Suprapubic skin (tissue), 4 donors: ENCODE results near the gene RHBDF1. TPM values are rescaled to one million over a fixed set of nuclear protein-coding genes. Genes with fewer than 3 reads are reported as not detected.

Experiments used
- DNase-seq, 2 donors: peaks; one replicate each; pipeline ENCODE4 v3.0.0-alpha.2; 2019; ENCODE audit warnings: low spot score in 2 of 2
- H3K27ac ChIP-seq: fragments of 200-600 bp; sonication (generic); one replicate; pipeline ENCODE4 v1.5.1; 2019
- H3K27me3 ChIP-seq: fragments of 200-600 bp; sonication (generic); one replicate; pipeline ENCODE4 v1.5.1; 2019
- H3K36me3 ChIP-seq: fragments of 200-600 bp; sonication (generic); one replicate; pipeline ENCODE4 v1.5.1; 2019
- H3K4me1 ChIP-seq: fragments of 200-600 bp; sonication (generic); one replicate; pipeline ENCODE4 v1.5.1; 2019
- H3K4me3 ChIP-seq: fragments of 200-600 bp; sonication (generic); one replicate; pipeline ENCODE4 v1.5.1; 2019; ENCODE audit warnings: mild to moderate bottlenecking
- H3K9me3 ChIP-seq: fragments of 200-600 bp; sonication (generic); one replicate; pipeline ENCODE4 v1.5.1; 2019
- EP300 ChIP-seq: sonication (generic); formaldehyde crosslinking; IDR thresholded peaks from one replicate; pipeline ENCODE4 v1.6.1; 2017; ENCODE audit warnings: antibody characterized with exemption
- POLR2A ChIP-seq, 2 donors: fragments of 450-650 bp; IDR thresholded peaks; one replicate each; pipeline ENCODE4 v1.6.1; 2017; ENCODE audit warnings: antibody characterized with exemption in 2 of 2, mild to moderate bottlenecking in 2 of 2, moderate library complexity in 2 of 2
- POLR2AphosphoS5 ChIP-seq, 3 donors: sonication (generic); formaldehyde crosslinking; IDR thresholded peaks; one replicate each; pipeline ENCODE4 v1.6.1; 2017; ENCODE audit warnings: antibody characterized with exemption in 3 of 3
- WGBS: methylation state at CpG from one replicate; pipeline ENCODE4 v1.1.5; 2018; 5-methylcytosine and 5-hydroxymethylcytosine counted together
- total RNA-seq, 4 donors: library from RNA; depleted of rRNA; stranded (reverse); fragments of >200 nt; gene quantifications; one replicate each; pipeline ENCODE4 v1.1.0, GENCODE V29; 2016
- TF ChIP-seq, protein P1 (sequence below), 2 donors: fragments of 200-600 bp in 1 of 2; fragments of 450-650 bp in 1 of 2; sonication (generic) in 1 of 2; IDR thresholded peaks; one replicate each; pipeline ENCODE4 v1.5.1; 2016 to 2019; ENCODE audit warnings: antibody characterized with exemption in 2 of 2, mild to moderate bottlenecking in 1 of 2, moderate library complexity in 1 of 2

Gene RHBDF1
- total RNA-seq, 4 donors from 2014 or later = 32.1 to 107 (median 41.2) TPM

DNA sequence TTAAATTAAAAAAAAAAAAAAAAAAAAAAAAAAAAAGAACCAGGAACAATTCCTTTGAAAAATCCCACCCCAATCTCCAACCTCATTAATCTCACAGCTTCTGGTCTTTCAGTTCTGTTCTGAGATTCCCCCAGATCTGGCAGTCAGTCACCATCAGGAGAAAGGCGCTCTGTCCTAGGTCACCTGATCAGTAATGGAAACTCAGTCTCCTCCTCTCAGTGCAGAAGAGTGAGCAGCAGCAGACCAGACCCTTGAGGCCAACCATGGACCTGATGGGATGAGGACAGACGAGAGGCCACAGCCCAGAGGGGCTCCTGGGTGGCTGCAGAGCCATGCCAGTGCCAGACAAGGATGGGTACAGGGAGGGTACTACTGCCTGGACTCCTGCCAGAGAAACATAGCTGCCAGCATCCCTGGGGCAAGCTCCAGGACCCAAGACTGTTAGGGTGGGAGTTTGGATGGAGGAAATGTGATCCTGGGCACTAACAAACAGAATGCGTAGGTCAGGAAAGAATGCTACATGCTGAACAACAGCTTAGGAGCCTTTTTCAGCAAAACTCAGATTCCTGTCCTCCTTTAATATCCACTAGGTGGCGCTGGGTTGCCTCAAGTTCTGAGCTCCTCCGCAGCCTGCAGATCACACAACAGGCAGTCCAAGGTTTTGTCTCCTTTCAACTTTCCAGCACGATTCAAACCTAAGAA, 34.3 kb upstream of the RHBDF1 start:
- H3K4me1 ChIP-seq = peaks cover 10% of the 10 kb centered on the region
- no peak for TF ChIP-seq EP300
- TF ChIP-seq, protein P1, sequence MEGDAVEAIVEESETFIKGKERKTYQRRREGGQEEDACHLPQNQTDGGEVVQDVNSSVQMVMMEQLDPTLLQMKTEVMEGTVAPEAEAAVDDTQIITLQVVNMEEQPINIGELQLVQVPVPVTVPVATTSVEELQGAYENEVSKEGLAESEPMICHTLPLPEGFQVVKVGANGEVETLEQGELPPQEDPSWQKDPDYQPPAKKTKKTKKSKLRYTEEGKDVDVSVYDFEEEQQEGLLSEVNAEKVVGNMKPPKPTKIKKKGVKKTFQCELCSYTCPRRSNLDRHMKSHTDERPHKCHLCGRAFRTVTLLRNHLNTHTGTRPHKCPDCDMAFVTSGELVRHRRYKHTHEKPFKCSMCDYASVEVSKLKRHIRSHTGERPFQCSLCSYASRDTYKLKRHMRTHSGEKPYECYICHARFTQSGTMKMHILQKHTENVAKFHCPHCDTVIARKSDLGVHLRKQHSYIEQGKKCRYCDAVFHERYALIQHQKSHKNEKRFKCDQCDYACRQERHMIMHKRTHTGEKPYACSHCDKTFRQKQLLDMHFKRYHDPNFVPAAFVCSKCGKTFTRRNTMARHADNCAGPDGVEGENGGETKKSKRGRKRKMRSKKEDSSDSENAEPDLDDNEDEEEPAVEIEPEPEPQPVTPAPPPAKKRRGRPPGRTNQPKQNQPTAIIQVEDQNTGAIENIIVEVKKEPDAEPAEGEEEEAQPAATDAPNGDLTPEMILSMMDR (IDR thresholded peaks at IDR 0.05) = peak; percentile 46 to 78
- WGBS = 23% methylated on average over 6 of the region's 6 CpGs
- H3K27ac ChIP-seq = no peak overlapping the region
- DNase-seq = no peak
- no peaks in the 10 kb centered on the region for H3K27me3 ChIP-seq
- H3K9me3 ChIP-seq = no peaks in the 10 kb centered on the region
- peaks cover 40% of the 10 kb centered on the region for H3K36me3 ChIP-seq
- no peak overlapping the region for H3K4me3 ChIP-seq

DNA sequence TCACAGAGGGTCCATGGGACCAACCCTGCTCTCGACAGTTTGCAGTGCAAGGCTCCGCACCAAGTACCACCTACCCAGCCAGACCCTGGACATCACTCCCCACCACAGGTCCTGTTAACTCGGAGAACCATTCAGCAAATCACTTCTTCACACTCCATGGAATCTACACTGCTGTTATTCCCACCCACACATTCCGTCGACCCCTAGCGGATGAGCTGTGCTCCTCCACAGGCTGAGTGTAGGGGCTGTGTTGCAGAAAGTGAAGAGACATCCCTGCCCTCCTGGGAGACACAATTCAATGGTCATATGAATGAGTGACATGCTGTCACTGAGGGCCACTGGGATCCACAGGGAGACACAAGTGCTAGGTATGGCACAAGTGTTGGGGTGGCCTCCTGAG, 33.1 kb upstream of the RHBDF1 start:
- TF ChIP-seq EP300 (no peak), POLR2A (IDR thresholded peaks at IDR 0.05) (no peak), POLR2AphosphoS5 (IDR thresholded peaks at IDR 0.05) (no peak)
- TF ChIP-seq, protein P1 (IDR thresholded peaks at IDR 0.05) = no peak
- H3K4me1 ChIP-seq = peaks cover 18% of the 10 kb centered on the region
- no peak overlapping the region for H3K27ac ChIP-seq
- H3K36me3 ChIP-seq = peaks cover 30% of the 10 kb centered on the region
- no peak overlapping the region for H3K4me3 ChIP-seq
- WGBS = 88% methylated on average over 6 of the region's 6 CpGs
- H3K27me3 ChIP-seq = no peaks in the 10 kb centered on the region
- no peak for DNase-seq
- no peaks in the 10 kb centered on the region for H3K9me3 ChIP-seq

DNA sequence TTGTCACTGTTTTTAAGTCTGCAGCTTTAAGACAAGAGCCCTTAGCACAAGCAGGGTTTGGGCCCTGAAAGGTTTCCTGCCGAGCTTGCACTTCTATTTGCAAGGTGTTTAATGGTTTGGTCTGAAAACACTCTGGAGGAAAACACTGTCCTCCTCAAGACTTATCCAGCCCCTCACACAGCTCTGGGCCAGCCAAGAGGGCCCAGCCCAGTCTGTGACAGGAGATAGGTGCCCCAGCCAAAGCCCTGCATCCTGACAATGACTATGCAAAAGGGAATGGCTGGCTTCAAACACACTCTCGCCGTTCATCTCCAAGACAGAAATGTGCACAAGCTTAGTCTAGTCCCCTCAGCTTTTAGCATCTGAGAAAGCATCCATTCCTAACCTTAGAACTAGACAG, 32.5 kb upstream of the RHBDF1 start:
- TF ChIP-seq, protein P1 (IDR thresholded peaks at IDR 0.05) = no peak
- TF ChIP-seq EP300 = no peak
- TF ChIP-seq POLR2AphosphoS5 (IDR thresholded peaks at IDR 0.05) = no peak
- no peak for TF ChIP-seq POLR2A (IDR thresholded peaks at IDR 0.05)
- Histone ChIP-seq H3K27me3 (no peaks in the 10 kb centered on the region), H3K4me3 (no peak overlapping the region), H3K36me3 (peaks cover 24% of the 10 kb centered on the region), H3K27ac (no peak overlapping the region), H3K4me1 (peaks cover 18% of the 10 kb centered on the region), H3K9me3 (no peaks in the 10 kb centered on the region)
- no peak for DNase-seq
- 75% methylated on average over 3 of the region's 3 CpGs for WGBS

DNA sequence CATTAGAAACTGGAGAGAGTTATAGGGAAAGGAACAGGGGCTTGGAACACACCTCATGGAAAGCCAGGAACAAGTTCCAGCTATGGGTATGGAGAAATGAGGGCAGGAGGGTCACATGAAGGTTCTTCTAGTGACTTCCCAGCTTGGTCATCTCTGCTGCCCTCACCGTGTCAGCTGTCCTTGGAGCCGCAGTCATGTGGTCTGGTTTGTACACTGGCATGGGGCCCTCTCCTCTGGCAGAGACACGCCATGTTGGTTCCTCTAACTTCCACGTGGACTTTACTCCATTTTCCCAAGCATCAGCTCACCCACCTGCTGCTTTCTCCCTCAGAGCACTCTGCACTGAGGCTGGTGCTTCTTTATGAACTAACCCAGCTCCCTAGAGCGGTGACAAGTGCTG, 31.9 kb upstream of the RHBDF1 start:
- H3K27ac ChIP-seq = no peak overlapping the region
- WGBS = 89% methylated on average over 5 of the region's 5 CpGs
- H3K27me3 ChIP-seq = no peaks in the 10 kb centered on the region
- H3K4me3 ChIP-seq = no peak overlapping the region
- peaks cover 19% of the 10 kb centered on the region for H3K36me3 ChIP-seq
- peaks cover 18% of the 10 kb centered on the region for H3K4me1 ChIP-seq
- TF ChIP-seq, protein P1 (IDR thresholded peaks at IDR 0.05) = no peak
- no peak for TF ChIP-seq EP300
- no peak for TF ChIP-seq POLR2A (IDR thresholded peaks at IDR 0.05)
- no peak for TF ChIP-seq POLR2AphosphoS5 (IDR thresholded peaks at IDR 0.05)
- no peak for DNase-seq
- no peaks in the 10 kb centered on the region for H3K9me3 ChIP-seq

DNA sequence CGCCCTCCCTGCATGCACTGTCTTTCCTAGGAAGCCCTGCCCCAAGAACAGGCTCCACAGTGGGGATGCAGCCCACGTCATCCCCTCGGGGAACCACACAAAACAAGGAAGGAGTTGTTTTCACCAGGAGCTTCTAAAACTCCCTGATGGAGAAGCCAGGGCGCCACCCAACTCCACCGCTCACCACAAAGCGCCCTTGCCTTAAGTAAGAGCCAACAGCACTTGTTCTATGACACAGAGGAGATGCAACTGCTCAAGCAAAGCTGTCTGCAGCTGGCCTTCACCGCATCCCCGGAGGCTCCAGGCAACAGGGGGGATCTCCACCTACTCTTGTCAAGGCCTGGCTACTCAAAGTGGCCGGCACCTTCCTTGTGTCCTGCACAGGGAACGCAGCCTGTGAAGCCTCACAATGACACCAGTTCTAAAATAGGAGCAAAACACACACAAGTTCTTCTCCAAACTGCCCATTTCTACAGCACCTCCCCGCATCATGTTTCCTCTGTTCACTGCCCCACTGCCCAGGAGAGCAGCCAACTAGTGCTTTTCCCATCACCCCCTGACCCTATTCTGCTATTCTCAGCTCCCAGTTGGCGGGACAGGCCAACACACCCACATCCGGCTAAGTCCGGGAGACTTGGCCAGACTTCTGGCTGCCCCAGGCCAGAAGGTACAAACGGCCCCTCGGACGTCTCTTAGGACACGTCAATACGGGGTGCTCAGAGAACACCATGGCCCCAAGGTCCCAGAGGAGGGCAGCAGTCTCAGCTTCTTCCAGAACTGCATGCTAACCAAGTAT, 29.8 kb upstream of the RHBDF1 start:
- no peak overlapping the region for H3K4me3 ChIP-seq
- H3K27ac ChIP-seq = peak overlapping the region; percentile 59
- no peak for TF ChIP-seq POLR2AphosphoS5 (IDR thresholded peaks at IDR 0.05)
- TF ChIP-seq POLR2A (IDR thresholded peaks at IDR 0.05) = no peak
- TF ChIP-seq, protein P1 (IDR thresholded peaks at IDR 0.05) = no peak
- no peak for TF ChIP-seq EP300
- H3K9me3 ChIP-seq = no peaks in the 10 kb centered on the region
- peaks cover 23% of the 10 kb centered on the region for H3K36me3 ChIP-seq
- 59% methylated on average over 19 of the region's 19 CpGs for WGBS
- H3K4me1 ChIP-seq = peaks cover 25% of the 10 kb centered on the region
- no peaks in the 10 kb centered on the region for H3K27me3 ChIP-seq
- DNase-seq = peak in 1 of 2 donors; percentile 80
